Uterus (tissue), 4 donors: ENCODE measurements around the gene TTLL4. TPM values are rescaled to one million over a fixed set of nuclear protein-coding genes. Genes with fewer than 3 reads are reported as not detected.
A peak's percentile ranks its signal among the peaks of the same experiment; 100 is the strongest.

Source experiments
- DNase-seq, 2 donors: peaks; one replicate each; pipeline ENCODE4 v3.0.0-alpha.2; 2019 to 2020
- H3K27ac ChIP-seq, 2 donors: fragments of 200-600 bp; sonication (generic); 1 replicate in 1 of 2; 2 replicates in 1 of 2; pipeline ENCODE4 v1.5.1; 2016 to 2018
- H3K27me3 ChIP-seq, 2 donors: fragments of 200-600 bp; sonication (generic); one replicate each; pipeline ENCODE4 v1.5.1; 2018 to 2019; ENCODE audit warnings: control low read depth in 1 of 2
- H3K36me3 ChIP-seq, 2 donors: fragments of 200-600 bp; sonication (generic); one replicate each; pipeline ENCODE4 v1.5.1; 2019; ENCODE audit warnings: control low read depth in 1 of 2
- H3K4me1 ChIP-seq, 2 donors: fragments of 200-600 bp; sonication (generic); one replicate each; pipeline ENCODE4 v1.5.1; 2018 to 2019; ENCODE audit warnings: control low read depth in 1 of 2
- H3K4me3 ChIP-seq, 2 donors: fragments of 200-600 bp; sonication (generic); 1 replicate in 1 of 2; 2 replicates in 1 of 2; pipeline ENCODE4 v1.5.1; 2018 to 2019; ENCODE audit warnings: mild to moderate bottlenecking in 1 of 2
- H3K9me3 ChIP-seq, 2 donors: fragments of 200-600 bp; sonication (generic); one replicate each; pipeline ENCODE4 v1.5.1; 2019; ENCODE audit warnings: control low read depth in 1 of 2
- POLR2A ChIP-seq, 2 donors: fragments of 450-650 bp; IDR thresholded peaks; one replicate each; pipeline ENCODE4 v1.6.1; 2016; ENCODE audit warnings: antibody characterized with exemption in 2 of 2, mild to moderate bottlenecking in 1 of 2, moderate library complexity in 1 of 2
- intact Hi-C: fragments of 100-400 bp; cut with DNase I; formaldehyde crosslinking; loops from one replicate; pipeline ENCODE4 v1.15.1; 2023; ENCODE audit warnings: low total_unique reads
- total RNA-seq, 4 donors: library from RNA; depleted of rRNA in 3 of 4; stranded (reverse); fragments of >200 nt in 3 of 4; gene quantifications; one replicate each; pipeline versions ENCODE4 v1.1.0 to v1.2.4, GENCODE V29; 2014 to 2023
- TF ChIP-seq, protein P1 (sequence below), 4 experiments: fragments of 200-600 bp in 2 of 4; fragments of 450-650 bp in 2 of 4; sonication (generic) in 2 of 4; IDR thresholded peaks; one replicate each; pipeline ENCODE4 v1.5.1; 2016 to 2019; ENCODE audit warnings: antibody characterized with exemption in 4 of 4, mild to moderate bottlenecking in 2 of 4, moderate library complexity in 1 of 4
- donor health status: DM: yes; HTN: yes; CAD: no.

The TTLL4 gene
- total RNA-seq, 4 donors from 2014 or later: 13.1 to 117 (median 25.7) TPM

DNA sequence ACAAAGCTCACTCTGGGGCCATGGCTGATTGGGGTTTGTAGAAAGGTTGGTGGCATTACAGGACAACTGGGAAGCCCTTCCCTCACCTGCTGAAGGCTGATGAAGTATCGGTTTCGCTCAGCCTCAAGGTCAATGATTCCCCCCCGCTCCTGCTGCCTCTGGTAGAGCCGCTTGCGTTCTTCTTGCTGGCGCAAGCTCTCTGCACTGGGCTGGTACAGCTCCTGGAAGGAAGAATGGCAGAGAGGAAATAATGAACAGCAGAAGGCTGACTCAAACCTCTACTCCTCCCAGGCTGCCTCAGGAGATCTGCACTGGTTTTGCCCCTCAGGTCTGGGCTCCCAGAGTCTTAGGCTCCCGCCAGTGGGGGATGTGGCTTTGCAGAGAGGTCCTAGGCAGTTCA, 46.0 kb upstream of the TTLL4 start:
- H3K4me1 ChIP-seq: peaks cover 0 to 4% of the 10 kb centered on the region in 2 donors
- DNase-seq: no peak
- no peak overlapping the region for H3K27ac ChIP-seq
- H3K4me3 ChIP-seq: no peak overlapping the region
- no peaks in the 10 kb centered on the region for H3K9me3 ChIP-seq
- H3K27me3 ChIP-seq: no peaks in the 10 kb centered on the region
- intact Hi-C loops: no loop called here
- TF ChIP-seq, protein P1, sequence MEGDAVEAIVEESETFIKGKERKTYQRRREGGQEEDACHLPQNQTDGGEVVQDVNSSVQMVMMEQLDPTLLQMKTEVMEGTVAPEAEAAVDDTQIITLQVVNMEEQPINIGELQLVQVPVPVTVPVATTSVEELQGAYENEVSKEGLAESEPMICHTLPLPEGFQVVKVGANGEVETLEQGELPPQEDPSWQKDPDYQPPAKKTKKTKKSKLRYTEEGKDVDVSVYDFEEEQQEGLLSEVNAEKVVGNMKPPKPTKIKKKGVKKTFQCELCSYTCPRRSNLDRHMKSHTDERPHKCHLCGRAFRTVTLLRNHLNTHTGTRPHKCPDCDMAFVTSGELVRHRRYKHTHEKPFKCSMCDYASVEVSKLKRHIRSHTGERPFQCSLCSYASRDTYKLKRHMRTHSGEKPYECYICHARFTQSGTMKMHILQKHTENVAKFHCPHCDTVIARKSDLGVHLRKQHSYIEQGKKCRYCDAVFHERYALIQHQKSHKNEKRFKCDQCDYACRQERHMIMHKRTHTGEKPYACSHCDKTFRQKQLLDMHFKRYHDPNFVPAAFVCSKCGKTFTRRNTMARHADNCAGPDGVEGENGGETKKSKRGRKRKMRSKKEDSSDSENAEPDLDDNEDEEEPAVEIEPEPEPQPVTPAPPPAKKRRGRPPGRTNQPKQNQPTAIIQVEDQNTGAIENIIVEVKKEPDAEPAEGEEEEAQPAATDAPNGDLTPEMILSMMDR (IDR thresholded peaks at IDR 0.05): no peak
- TF ChIP-seq POLR2A (IDR thresholded peaks at IDR 0.05): no peak
- H3K36me3 ChIP-seq: no peaks in the 10 kb centered on the region

DNA sequence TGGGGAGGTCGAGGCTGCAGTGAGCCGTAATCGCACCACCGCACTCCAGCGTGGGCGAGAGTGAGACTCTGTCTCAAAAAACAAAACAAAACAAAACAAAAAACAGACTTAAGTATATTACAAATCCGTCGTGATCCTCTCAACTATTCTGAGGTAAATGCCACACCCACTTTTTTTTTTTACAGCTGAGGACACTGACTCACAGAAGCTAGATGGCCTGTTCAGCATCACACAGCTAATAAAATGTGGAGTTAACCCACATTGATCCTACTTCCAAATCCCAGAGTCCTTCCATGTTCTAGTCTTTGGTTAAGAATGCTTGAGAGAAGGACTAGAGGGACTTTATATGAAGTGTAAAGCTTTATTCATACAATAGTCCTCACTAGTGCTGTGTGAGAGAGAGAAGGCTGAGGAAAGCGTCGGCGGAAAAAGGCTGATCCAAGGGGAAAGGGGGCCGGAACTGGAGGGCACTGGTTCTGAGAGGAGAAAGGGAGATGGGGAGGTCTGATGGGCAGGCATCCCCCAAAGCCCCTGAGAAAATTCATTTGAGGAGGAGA, 39.5 kb upstream of the TTLL4 start:
- Histone ChIP-seq H3K27me3 (no peaks in the 10 kb centered on the region), H3K4me3 (peak overlapping the region; percentile 80 to 96), H3K9me3 (no peaks in the 10 kb centered on the region), H3K36me3 (no peaks in the 10 kb centered on the region), H3K4me1 (peaks cover 0 to 8% of the 10 kb centered on the region in 2 donors), H3K27ac (peak overlapping the region; percentile 60 to 84)
- DNase-seq: no peak
- no peak for TF ChIP-seq POLR2A (IDR thresholded peaks at IDR 0.05)
- TF ChIP-seq, protein P1 (IDR thresholded peaks at IDR 0.05): no peak
- intact Hi-C loops: no loop called here

DNA sequence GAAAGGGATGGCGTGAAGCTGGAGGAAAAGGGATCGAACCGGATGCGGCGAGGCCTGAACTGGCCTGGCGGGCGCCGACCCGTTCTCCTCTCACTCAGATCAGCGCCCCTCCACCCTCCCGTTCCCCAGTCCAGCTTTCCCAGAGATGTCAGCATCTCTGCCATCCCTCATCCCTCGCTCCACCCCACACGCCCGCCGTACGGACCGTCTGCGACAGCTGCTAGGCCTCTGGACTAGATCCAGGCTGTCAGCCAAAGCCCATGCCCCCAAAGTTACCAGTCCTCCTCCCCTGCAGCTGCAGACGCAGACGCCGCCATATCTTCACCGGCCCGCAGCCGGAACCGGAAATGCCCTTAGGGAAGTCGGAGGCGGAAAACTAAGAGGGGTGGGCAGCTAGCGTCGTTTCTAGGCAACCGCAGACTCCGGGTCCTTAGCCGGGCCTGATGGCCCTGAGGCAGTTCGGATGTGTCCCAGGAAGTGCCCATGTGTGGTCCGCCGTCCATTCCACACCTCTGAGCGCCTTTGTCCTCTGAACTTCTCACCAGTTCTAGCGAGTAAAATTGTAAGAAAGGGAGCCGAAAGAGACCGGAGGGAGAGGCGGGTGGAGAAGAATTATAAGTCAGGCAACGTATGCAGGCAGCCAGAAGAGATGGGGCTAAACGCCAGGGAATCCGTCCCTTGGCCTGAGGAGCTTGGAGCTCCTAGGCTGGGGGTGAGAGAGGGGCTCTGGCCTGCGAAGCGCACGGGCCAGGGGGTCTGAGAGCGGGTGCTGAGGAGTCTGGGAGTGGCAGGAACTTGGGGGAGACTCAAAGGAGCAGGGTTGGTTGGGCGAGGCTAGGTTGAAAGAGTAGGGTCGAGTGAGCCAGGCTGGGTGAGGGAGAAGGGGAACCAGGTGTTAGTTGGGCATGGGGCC, 38.7 kb upstream of the TTLL4 start, which contains the start of the genes RNF25 and STK36:
Gene RNF25 (minus strand): TSS at position 349 of the 913 bp plus-strand sequence. CDS start 32 bp downstream, at position 317.
Gene STK36 (plus strand): TSS at position 433 of the 913 bp plus-strand sequence. CDS start 744 bp downstream, outside the sequence.
- Histone ChIP-seq H3K36me3 (no peaks in the 10 kb centered on the region), H3K27ac (peak within 1 kb of the TSS; percentile 60 to 84), H3K9me3 (no peaks in the 10 kb centered on the region), H3K27me3 (no peaks in the 10 kb centered on the region), H3K4me3 (peak within 1 kb of the TSS; percentile 80 to 96), H3K4me1 (peaks cover 0 to 8% of the 10 kb centered on the region in 2 donors)
- peak; percentile 13 to 59 for TF ChIP-seq POLR2A (IDR thresholded peaks at IDR 0.05)
- TF ChIP-seq, protein P1 (IDR thresholded peaks at IDR 0.05): no peak
- peak; percentile 82 to 85 for DNase-seq
- intact Hi-C loops: no loop called here

DNA sequence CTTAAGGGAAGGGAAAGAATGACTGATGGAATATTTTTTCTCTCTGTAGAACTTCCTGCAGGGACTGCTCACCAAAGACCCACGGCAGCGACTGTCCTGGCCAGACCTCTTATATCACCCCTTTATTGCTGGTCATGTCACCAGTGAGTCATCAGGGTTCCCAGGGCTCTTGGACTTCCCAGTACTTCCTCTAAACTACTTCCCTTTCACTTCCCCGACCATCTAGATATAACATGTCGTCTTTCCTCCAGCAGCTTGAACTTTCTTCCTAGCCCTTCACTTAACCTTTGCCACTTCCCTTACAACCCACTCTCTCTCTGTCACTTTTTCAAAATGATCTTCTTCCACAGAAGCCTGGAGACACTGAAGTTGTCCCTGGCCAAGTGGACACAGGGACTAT, 31.5 kb upstream of the TTLL4 start:
- TF ChIP-seq, protein P1 (IDR thresholded peaks at IDR 0.05): no peak
- no peak for TF ChIP-seq POLR2A (IDR thresholded peaks at IDR 0.05)
- intact Hi-C loops: no loop called here
- no peak for DNase-seq
- no peak overlapping the region for H3K27ac ChIP-seq
- no peak overlapping the region for H3K4me3 ChIP-seq
- no peaks in the 10 kb centered on the region for H3K9me3 ChIP-seq
- H3K27me3 ChIP-seq: no peaks in the 10 kb centered on the region
- H3K4me1 ChIP-seq: no peaks in the 10 kb centered on the region
- H3K36me3 ChIP-seq: no peaks in the 10 kb centered on the region

DNA sequence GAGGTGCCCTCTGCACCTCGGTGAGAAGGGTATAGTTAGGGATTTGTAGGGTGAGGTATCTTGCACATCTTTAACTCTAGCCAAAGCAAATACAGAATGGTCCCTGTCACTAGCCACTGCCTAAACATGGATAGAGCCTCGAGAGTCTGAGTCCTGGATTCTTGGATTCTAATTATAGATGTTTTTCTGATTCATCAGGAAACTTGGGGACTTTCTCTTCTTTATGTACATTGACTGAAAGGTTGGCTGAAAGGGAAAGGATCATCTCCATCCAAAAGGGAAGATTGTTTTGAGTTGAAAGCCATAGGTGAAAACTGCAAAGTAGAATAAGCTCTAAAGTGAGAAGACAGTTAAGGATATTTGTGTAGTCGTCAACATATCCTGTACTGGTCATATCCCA, 30.6 kb upstream of the TTLL4 start:
- no peaks in the 10 kb centered on the region for H3K36me3 ChIP-seq
- H3K4me1 ChIP-seq: no peaks in the 10 kb centered on the region
- no peak overlapping the region for H3K4me3 ChIP-seq
- no peak overlapping the region for H3K27ac ChIP-seq
- intact Hi-C loops: no loop called here
- DNase-seq: no peak
- no peaks in the 10 kb centered on the region for H3K9me3 ChIP-seq
- H3K27me3 ChIP-seq: no peaks in the 10 kb centered on the region
- TF ChIP-seq, protein P1 (IDR thresholded peaks at IDR 0.05): no peak
- TF ChIP-seq POLR2A (IDR thresholded peaks at IDR 0.05): no peak
